ENCODE results near the gene GPI.

The GPI gene

DNA sequence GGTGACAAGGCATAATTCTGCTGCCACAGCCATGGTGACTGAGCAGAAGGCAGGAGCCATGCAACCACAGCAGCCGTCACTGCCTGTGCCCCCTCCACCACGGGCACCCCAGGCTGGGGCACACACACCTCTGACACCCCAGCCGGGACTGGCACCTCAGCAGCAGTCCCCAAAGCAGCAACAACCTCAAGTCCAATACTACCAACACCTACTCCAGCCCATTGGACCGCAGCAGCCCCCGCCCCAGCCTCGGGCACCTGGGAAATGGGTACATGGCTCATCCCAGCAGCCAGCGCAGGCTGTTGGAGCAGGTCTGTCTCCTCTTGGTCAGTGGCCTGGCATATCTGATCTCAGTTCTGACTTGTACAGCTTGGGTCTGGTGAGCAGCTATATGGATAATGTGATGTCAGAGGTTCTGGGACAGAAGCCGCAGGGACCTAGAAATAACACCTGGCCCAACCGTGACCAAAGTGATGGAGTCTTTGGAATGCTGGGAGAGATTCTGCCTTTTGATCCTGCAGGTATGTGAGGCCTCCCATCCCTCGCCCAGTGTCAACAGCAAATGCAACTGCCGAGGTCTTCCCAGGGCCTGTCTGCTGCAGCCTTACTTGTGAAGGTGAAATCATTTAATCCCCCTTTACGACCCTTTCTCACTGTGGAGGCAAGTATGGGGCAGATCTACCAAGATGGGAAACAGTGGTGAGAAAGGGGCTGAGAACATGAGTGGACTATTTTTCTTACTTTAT lies 22.9 kb upstream of the GPI start:
- no peak for DNase-seq

DNA sequence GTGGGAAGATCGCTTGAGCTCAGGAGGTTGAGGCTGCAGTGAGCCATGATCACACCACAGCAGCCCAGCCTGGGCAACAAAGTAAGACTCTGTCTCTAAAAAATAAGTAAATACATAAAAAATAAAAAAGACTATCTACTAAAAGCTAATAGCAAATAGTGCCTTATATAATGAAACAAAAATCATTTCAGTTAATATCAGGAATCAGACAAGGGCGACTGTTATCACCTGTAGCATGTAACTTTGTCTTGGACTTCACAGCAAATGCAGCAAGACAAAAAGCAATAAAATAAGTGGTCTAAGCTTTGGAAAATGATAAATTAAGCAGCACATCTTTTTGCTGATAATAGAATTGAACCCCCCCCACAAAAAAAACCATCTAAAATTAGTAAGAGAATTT lies 21.2 kb upstream of the GPI start:
- DNase-seq, result no peak

DNA sequence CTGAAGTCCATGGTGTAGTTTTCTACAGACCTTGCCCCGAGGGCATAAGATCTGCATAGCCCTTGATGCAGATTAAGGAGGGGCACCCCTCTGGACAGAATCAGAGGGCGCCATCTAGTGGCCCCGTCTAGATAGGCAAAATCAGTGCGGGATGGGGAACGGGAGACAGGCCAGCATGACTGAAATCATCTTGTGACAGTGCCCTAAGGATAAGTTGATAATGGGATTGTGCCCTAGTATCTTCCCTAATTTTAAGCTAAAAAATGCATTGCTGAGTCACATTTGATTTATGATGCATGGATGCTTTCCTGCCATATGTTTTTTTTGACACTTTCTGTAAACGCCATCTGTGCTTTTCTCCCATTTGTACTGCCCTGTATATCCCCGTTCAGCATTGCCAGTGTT lies 19.0 kb upstream of the GPI start:
- peak; percentile 70 for DNase-seq

DNA sequence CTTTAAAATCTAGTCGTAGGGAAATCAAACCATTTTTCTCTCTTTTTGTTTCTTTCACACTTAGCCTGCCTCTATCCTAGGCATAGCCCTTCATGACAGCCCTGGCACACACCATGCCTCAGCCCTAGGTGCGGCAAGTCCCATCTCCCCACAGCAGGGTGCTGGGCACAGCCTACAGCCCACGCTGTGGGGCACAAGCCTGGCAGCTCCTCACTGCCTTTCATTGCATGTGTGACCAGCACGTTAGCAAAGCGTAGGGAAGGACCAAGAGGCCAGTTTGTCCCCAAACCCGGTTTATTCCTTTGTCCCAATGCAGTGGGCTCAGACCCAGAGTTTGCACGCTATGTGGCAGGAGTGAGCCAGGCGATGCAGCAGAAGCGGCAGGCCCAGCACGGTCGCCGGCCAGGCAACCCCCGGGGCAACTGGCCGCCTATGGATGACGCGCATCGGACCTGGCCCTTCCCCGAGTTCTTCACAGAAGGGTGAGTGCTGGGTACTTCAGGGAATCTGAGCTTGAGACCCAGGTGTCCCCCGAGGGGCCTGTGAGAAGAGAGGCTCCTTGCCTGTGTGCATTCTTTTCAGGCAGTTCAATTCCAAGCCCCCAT lies 17.3 kb upstream of the GPI start:
- DNase-seq, result no peak

DNA sequence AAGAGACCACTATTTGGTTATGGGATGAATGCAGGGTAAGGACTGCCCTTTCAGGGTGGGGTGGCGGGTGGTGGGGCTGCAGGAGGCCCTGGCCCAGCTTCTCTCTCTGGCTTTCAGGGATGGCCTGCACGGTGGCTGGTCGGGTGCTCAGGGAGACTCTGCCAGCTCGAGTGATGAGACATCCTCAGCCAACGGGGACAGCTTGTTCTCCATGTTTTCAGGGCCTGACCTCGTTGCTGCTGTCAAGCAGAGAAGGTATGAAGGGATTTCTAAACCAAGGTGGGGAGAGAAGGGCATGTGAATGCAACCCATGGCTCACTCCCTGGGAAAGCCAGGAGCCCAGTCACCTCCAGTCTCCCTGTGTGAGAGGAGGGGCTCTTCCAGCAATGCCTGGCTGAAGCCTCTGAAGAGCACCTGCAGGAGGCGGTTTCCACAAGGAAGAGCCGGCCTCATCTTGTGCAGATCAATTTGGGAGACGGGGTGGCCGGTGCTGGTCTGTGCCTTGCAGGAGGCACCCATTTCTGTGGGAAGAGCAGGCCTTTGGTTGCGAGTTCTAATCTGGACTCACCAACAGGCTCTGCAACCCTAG lies 16.0 kb upstream of the GPI start:
- DNase-seq, result no peak

DNA sequence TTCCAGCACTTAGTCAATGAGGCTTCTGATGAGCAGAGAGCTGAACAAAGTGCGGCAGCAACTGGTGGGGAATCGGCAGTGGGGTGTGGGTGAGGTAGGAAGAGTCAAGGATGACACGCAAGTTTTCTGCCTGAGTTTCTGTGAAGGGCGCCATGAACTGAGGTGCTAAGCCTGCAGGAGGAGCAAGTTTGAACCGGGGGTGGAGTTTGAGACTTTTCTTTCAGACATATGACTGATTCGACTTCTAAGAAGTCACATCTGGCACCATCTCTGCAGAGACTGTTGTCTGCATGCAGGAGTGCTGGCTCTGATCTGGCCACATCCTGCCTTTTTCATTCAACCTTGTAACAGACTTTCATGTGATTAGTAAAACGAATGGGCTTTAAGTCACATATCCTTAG lies 14.8 kb upstream of the GPI start:
- DNase-seq, result no peak

DNA sequence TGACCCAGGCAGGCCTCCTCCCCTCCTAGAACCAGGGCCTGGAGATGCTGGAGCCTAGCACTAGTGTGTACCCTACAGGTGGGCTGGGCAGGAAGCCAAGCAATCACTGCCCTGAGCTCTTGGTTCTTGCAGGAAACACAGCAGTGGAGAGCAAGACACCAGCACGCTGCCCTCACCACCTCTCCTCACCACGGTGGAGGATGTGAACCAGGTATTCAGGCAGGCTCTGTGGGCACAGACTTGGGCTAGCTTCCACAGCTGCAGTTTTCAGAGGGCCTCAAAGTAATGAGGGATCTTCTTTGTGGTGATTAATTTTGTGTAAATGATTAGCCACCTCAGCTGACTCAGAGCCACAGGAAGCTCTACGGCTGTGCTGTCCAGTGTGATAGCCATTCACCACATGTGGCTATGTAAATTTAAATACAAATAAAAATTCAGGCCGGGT lies 13.6 kb upstream of the GPI start:
- DNase-seq, result no peak

DNA sequence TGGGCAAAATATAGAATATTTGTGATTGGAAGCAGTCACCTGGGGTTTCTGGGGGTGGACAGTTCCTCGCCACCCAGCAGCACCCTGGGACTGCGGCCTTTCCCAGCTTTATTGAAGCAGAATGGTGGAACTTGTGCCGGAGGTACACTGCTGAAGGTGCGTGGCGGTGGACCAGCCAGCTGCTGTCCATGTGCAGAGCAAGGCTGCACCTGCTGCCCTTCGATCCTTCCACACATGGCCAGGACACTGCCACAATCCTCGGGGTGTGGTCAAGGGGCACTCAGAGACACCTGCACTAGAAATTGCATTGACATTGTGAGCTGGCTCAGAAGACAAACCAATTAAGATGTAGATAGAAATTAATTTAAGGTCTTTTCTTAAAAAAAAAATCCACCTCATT lies 11.4 kb upstream of the GPI start:
- DNase-seq, result no peak

DNA sequence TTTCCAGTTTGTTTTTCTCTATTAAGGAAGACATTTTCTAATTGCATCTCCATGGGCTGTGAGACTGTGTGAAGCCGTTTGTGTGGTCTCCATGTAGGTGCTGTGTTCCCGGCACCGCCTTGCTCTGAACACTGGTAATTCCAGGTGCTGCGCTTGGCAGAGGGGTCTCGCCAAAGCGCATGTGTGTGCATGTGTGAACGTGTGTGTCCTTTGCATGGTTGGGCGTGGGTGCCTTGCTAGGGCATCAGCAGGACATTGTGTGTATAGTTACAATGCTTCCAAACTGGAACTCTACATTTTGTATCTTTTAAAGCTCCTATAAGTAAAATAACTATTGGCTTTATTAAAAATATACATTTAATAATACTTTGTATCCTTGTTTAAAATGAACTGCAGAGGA lies 9.8 kb upstream of the GPI start:
- no peak for DNase-seq

DNA sequence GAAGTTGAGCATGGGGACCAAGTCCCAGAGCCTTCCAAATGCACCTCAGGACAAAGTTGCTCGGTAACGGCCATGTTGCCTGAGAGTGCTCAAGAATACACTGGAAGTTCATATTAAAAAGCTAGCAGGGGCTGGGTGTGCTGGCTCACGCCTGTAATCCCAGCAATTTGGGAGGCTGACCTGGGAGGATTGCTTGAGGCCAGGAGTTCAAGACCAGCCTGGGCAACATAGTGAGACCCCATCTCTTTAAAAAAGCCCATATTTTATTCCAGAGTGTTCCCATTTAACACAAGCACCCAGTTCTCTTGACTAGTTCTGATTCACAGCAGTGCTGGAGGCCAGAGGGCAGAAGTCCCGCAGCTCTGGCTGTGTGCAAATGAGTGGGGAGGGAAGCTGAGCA lies 8.1 kb upstream of the GPI start:
- no peak for DNase-seq

DNA sequence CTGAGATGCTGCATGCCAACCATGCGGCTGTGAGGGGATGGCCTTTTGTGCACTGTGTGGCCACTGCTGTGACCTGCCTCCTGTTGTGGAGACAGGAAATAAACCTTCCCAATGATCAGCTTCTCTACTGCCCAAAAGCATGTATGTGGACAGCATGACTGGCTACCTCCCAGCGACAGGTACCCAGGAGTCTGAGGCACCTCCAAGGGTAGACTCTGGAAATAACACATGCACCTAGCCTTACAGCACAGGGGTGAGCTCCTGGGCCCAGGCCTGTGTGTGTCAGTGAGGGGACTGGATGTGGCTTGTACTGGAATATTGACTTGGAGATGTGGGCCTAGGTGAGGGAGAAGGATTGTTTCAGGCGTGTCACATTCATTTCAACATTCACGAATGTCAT lies 7.6 kb upstream of the GPI start:
- no peak for DNase-seq

DNA sequence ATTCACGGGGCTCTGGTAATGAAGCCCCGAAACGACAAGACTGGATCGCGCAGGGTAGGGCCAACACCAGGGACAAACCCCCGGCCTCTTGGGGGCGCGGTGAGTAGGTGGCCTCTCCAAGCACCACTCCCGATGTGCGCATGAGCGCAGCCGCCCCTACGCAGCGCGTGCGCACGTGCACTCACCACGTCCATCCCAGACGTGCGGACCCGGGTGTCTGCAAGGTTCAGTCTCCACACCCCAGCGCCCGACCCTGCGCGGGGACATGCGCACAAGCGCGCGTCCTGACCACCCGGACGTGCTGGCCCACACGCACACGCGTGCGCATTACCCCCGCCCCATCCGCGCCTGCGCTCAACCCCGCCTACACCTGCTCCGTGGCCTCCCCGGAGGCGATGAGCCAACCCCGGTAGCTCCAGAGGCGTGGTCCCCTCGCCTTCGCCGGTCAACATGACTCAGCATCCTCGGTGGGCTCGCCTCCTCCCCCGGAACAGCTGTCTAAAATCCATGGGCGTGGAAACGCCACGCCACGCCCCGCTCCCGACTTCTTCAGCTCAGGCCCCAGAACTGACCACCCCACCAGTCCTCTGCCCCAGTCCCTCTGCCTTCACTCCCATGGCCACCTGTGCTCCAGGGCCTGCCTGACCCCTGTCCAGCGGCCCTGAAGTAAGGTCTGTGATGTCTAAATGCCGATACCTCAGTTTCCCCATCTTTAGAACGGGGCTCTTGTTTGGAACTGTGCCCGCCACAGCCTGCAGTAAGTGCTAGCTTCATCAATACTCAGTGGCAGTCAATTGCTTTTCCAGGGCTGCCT lies 5.6 kb upstream of the GPI start:
- DNase-seq, result peak; percentile 100

DNA sequence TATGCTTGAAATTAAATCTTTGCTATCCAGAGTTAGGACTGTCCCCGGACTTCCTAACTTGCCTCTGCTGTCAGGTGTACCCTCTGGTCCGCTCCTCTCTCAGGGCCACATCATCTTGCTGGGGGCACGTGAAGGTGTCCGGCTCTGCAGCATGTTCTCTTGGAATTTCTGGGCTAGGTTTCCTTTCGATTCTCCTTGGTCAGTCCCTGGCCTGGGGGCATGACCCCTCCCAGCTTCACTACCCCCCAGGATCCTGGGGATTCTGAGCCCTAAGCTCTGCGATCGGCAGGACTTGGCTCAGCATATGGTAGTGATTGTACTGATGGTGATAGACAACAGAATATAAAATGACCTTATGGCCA lies 5.1 kb upstream of the GPI start:
- no peak for DNase-seq

DNA sequence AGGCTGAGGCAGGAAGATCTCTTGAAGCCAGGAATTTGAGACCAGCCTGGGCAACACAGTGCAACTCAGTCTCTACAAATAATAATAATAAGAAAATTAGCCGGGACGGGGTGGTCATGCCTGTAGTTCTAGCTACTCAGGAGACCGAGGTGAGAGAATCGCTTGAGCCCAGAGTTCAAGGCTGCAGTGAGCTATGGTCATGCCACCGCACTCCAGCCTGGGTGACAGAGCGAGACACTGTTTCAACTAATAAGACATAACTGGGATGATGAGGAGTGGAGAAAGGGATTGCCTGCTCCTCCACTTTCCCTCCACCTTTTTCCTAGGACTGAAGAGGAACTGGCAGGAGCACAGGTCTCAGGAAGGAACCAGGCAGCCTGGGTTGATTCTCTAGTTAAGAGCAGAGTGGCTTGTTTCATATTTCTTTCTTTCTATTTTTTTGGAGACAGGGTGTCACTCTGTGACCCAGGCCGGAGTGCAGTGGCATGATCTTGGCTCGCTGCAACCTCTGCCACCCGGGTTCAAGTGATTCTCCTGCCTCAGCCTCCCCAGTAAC lies 4.6 kb upstream of the GPI start:
- DNase-seq, result no peak

DNA sequence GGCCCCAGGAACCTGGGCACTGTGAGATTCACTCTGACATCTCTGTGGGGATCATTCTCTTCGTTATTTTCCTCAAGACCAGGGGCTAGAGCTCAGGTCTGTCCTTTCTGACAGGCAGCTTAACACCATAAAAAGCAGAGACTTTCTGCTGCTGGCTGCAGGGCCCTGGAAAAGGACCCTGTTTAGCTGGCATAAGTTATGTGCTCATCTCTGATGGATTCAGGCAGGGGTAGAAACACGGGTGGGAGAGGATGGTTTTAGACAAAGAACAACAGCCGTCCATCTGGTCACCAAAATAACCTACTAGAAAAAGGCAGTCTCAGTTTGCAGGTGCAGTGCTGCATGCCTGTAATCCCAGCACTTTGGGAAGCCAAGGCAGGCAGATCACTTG lies 2.3 kb upstream of the GPI start:
- DNase-seq, result no peak

DNA sequence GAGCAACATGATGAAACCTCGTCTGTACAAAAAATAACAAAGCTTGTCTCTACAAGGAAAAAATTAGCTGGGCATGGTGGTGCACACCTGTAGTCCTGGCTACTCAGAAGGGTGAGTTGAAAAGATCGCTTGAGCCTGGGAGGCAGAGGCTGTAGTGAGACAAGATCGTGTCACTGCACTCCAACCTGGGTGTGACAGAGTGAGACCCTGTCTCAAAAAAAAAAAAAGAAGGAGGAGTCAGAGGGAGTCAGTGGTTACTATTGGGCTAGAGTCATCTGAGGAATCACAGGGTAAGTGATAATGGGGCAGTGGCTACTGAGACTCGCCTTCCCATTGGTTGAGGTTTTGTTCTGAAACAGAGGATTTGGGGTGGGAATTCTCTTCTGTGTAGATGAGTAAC lies 1.9 kb upstream of the GPI start:
- DNase-seq, result no peak

DNA sequence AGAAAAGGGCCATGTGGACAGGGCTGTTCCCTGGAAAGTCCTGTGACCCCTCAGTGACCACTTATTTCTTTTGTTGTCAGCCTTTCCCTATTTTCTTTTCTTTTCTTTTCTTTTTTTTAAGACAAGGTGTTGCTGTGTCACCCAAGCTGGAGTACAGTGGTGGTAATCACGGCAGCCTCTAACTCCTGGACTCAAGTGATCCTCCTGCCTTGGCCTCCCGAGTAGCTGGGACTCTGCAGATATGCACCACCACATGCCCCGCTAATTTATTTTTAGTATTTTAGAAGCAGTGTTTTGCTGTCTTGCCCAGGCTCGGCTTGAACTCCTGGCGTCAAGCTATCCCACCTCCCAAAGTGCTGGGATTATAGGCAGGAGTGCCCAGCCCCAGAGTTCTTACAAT lies 1.1 kb upstream of the GPI start:
- DNase-seq, result no peak

DNA sequence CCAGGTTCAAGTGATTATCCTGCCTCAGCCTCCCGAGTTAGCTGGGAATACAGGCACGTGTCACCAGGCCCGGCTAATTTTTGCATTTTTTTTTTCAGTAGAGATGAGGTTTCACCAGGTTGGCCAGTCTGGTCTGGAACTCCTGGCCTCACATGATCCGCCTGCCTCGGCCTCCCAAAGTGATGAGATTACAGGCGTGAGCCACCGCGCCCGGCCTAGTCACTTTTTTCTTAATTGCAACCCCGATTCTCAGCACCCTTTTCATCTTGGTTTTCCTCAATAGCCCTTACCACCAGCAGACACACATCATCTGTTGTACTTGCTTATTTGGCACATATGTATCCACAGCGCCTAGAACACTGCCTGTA lies 550 bp upstream of the GPI start:
- DNase-seq, result no peak

DNA sequence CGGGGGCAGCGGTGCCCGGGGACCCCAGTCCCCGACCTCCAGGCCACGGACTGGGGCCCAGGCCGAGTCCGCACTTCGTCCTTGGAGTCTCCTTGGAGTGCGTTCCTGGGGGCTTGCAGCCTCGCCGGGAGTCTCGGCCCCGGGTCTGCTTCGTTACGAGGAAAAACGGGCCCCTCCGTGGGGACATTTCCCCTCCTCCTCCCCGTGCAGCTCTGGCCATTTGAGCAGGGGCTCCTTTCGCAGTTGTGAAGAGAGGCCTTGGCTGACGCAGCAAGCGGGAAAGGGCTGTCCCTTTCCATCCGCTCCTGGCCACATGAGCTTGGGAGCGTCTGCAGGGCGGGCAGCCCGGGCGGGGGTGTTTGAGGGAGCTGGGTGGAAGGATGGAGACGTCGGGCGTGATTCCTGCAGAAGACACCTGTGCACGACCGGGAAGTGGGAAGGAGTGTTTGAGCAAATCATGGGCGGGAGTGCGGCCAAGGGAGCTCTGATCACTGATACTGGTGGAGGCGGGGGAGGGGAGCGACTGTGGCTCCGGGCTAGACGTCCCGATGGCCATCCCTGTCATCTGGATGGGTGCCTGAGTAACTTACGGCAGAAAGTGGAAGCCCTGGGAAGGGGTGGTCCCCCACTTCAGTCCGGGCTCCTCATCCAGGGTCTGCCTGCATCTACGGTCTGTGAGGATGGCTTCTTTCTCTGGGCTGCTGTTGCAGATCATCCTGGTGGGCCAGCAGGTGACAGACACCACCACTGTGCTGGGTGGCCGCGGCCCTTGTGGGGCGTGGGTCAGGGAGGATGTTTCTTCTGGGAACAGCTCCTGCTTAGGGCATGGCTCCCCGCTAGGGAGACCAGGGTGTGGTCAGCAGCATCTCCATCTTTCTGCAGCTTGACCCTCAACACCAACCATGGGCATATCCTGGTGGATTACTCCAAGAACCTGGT lies 736 bp downstream of the GPI start:
- DNase-seq, result peak; percentile 38

DNA sequence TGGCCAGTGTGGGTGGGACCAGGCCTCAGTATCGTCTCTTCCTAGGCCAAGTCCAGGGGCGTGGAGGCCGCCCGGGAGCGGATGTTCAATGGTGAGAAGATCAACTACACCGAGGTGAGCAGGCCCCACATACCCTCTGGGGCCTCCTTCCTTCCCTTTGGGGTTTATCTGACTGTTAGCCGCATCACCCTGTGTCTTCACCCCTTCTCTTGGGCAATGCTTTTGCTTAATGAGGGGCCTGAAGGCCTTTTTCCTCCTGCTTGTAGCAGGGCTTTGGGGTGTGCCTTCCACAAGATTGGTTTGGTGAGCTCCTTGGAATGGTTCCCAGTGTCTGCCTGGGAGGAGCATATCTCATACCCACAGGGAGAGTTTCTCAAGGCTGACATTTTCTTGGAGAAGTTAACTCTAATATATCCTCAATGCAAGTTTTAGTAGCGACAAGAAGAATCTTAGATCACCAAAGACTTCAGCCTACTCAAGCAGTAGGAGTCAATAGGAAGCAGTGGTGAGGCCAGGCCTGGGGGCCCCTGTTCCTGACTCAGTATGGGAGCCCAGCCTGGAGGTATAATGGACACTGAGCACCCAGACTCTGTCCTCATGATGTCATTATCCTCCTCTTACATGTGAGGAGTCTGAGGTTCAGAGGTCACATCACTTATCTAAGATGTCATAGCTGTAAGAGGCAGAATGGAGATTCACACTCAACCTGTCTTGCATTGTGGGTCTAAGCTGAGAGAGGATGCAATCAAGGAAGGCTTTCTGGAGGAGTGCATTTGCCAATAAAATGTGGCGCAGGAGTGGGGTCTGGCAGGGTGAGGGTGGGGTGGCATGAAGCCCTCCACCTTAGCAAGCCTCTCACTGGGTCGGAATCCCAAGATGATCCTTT lies 2.0 kb downstream of the GPI start:
- DNase-seq, result peak; percentile 22

DNA sequence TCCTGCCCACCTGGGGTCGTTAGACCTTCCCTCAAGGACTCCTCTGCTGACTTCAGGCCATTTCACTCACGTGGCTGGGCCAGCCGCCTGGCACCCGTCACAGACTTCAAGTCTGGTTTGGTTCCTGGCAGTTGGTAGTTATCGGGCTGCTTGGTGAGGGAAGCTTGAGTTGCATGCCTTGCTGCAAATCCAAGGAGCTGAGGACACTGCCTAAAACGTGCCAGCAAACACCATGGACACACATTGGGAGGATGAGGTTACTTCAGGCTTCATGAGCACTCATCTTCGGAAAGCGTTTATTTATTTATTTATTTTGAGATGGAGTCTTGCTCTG lies 2.6 kb downstream of the GPI start:
- no peak for DNase-seq

DNA sequence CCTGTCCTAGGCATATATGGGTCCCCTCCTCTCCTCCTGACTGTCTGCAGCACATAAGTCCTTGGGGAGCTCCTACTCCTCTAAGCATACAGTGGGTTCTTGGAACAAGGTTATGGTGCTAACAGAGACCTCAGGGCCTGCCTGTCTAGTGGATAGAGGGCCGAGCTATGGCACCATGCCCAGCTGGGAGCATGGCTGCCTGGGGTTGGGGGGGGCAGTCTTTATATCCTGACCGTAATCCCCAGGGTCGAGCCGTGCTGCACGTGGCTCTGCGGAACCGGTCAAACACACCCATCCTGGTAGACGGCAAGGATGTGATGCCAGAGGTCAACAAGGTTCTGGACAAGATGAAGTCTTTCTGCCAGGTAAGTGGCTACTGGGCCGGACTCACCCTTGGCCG lies 3.3 kb downstream of the GPI start:
- DNase-seq, result no peak

Data from suppressor macrophage treated with lipopolysaccharide for 4 hours (primary cell).